ENCODE measurements around the gene STAG1.
"Not testable (repeated sequence)": the region's sequence is repeated elsewhere in the genome, so short reads cannot be mapped to it uniquely, and the experiment has no call there.

Gene STAG1

GRCh38 chr3:136722399-136722798 is 29.8 kb downstream of the STAG1 start:
- H3K23ac ChIP-seq (ENCODE audit: low read length); H3K9ac ChIP-seq (ENCODE audit: low read length); H4K8ac ChIP-seq (ENCODE audit: low read depth, low read length); H3K27me3 ChIP-seq (ENCODE audit: insufficient read depth, low read length, poor library complexity); H3K4ac ChIP-seq (ENCODE audit: low read depth, low read length); H3K18ac ChIP-seq (ENCODE audit: low read length); H3K56ac ChIP-seq (ENCODE audit: low read length); H3K27ac ChIP-seq (ENCODE audit: low read depth, low read length); H3K4me2 ChIP-seq (ENCODE audit: low read length); H2BK5ac ChIP-seq (ENCODE audit: low read length); DNase-seq; H3K36me3 ChIP-seq (ENCODE audit: control insufficient read depth, insufficient read depth, low read length); H4K5ac ChIP-seq (ENCODE audit: low read length); H2BK120ac ChIP-seq (ENCODE audit: low read depth, low read length); H2AK5ac ChIP-seq (ENCODE audit: low read length); H3K4me1 ChIP-seq (ENCODE audit: control insufficient read depth, low read depth, low read length); H3K4me3 ChIP-seq (ENCODE audit: low read length); H2BK15ac ChIP-seq (replicated peaks; ENCODE audit: low read depth): not testable (repeated sequence)
- no CpG with 5 or more reads among the region's 5 CpGs for WGBS (ENCODE audit: extremely low coverage, insufficient coverage, low lambda C conversion rate)
- Histone ChIP-seq H3K79me1 (ENCODE audit: low read length) (peaks cover 10% of the 10 kb centered on the region), H3K79me2 (ENCODE audit: control insufficient read depth, insufficient read depth, low read length) (peaks cover 18% of the 10 kb centered on the region)

- no peak overlapping the region for H4K8ac ChIP-seq (ENCODE audit: low read depth, low read length)
- H3K4me2 ChIP-seq (ENCODE audit: low read length), result no peak overlapping the region
- H2AK5ac ChIP-seq (ENCODE audit: low read length), result no peak overlapping the region
- H2BK120ac ChIP-seq (ENCODE audit: low read depth, low read length), result no peak overlapping the region
- H3K4me3 ChIP-seq (ENCODE audit: low read length), result no peak overlapping the region
- H3K56ac ChIP-seq (ENCODE audit: low read length), result no peak overlapping the region
- H3K18ac ChIP-seq (ENCODE audit: low read length), result no peak overlapping the region
- H2BK5ac ChIP-seq (ENCODE audit: low read length), result no peak overlapping the region
- H3K23ac ChIP-seq (ENCODE audit: low read length), result no peak overlapping the region
- H3K79me1 ChIP-seq (ENCODE audit: low read length), result peaks cover 5% of the 10 kb centered on the region
- no peak overlapping the region for H2BK15ac ChIP-seq (replicated peaks; ENCODE audit: low read depth)
- H3K4me1 ChIP-seq (ENCODE audit: control insufficient read depth, low read depth, low read length), result no peaks in the 10 kb centered on the region
- no peak for DNase-seq
- no peak overlapping the region for H3K27ac ChIP-seq (ENCODE audit: low read depth, low read length)
- no peaks in the 10 kb centered on the region for H3K27me3 ChIP-seq (ENCODE audit: insufficient read depth, low read length, poor library complexity)
- H3K36me3 ChIP-seq (ENCODE audit: control insufficient read depth, insufficient read depth, low read length), result no peaks in the 10 kb centered on the region
- H3K4ac ChIP-seq (ENCODE audit: low read depth, low read length), result no peak overlapping the region
- no peak overlapping the region for H4K5ac ChIP-seq (ENCODE audit: low read length)
- H3K9ac ChIP-seq (ENCODE audit: low read length), result no peak overlapping the region
- no CpG with 5 or more reads among the region's 5 CpGs for WGBS (ENCODE audit: extremely low coverage, insufficient coverage, low lambda C conversion rate)
- peaks cover 8% of the 10 kb centered on the region for H3K79me2 ChIP-seq (ENCODE audit: control insufficient read depth, insufficient read depth, low read length)
Measured at GRCh38 chr3:136720091-136720490, 32.1 kb downstream of the STAG1 start.

- no peak overlapping the region for H3K4me2 ChIP-seq (ENCODE audit: low read length)
- no peak for DNase-seq
- no peak overlapping the region for H4K8ac ChIP-seq (ENCODE audit: low read depth, low read length)
- H3K56ac ChIP-seq (ENCODE audit: low read length), result no peak overlapping the region
- H3K4me3 ChIP-seq (ENCODE audit: low read length), result no peak overlapping the region
- no peak overlapping the region for H3K4ac ChIP-seq (ENCODE audit: low read depth, low read length)
- H3K79me2 ChIP-seq (ENCODE audit: control insufficient read depth, insufficient read depth, low read length), result peaks cover 16% of the 10 kb centered on the region
- H3K36me3 ChIP-seq (ENCODE audit: control insufficient read depth, insufficient read depth, low read length), result no peaks in the 10 kb centered on the region
- no CpG with 5 or more reads among the region's 1 CpG for WGBS (ENCODE audit: extremely low coverage, insufficient coverage, low lambda C conversion rate)
- H2BK15ac ChIP-seq (replicated peaks; ENCODE audit: low read depth), result no peak overlapping the region
- H3K4me1 ChIP-seq (ENCODE audit: control insufficient read depth, low read depth, low read length), result no peaks in the 10 kb centered on the region
- H2BK120ac ChIP-seq (ENCODE audit: low read depth, low read length), result no peak overlapping the region
- no peak overlapping the region for H3K18ac ChIP-seq (ENCODE audit: low read length)
- H4K5ac ChIP-seq (ENCODE audit: low read length), result no peak overlapping the region
- H3K27me3 ChIP-seq (ENCODE audit: insufficient read depth, low read length, poor library complexity), result no peaks in the 10 kb centered on the region
- no peak overlapping the region for H3K27ac ChIP-seq (ENCODE audit: low read depth, low read length)
- H2BK5ac ChIP-seq (ENCODE audit: low read length), result no peak overlapping the region
- no peak overlapping the region for H3K23ac ChIP-seq (ENCODE audit: low read length)
- H3K79me1 ChIP-seq (ENCODE audit: low read length), result peaks cover 2% of the 10 kb centered on the region
- no peak overlapping the region for H3K9ac ChIP-seq (ENCODE audit: low read length)
- no peak overlapping the region for H2AK5ac ChIP-seq (ENCODE audit: low read length)
Measured at GRCh38 chr3:136716629-136717028, 35.5 kb downstream of the STAG1 start.

- Histone ChIP-seq H3K4me2 (ENCODE audit: low read length) (no peak overlapping the region), H4K5ac (ENCODE audit: low read length) (no peak overlapping the region), H3K4ac (ENCODE audit: low read depth, low read length) (no peak overlapping the region), H3K4me1 (ENCODE audit: control insufficient read depth, low read depth, low read length) (no peaks in the 10 kb centered on the region), H3K23ac (ENCODE audit: low read length) (no peak overlapping the region), H3K56ac (ENCODE audit: low read length) (no peak overlapping the region), H3K79me1 (ENCODE audit: low read length) (peaks cover 4% of the 10 kb centered on the region), H3K27ac (ENCODE audit: low read depth, low read length) (no peak overlapping the region), H3K36me3 (ENCODE audit: control insufficient read depth, insufficient read depth, low read length) (no peaks in the 10 kb centered on the region), H2AK5ac (ENCODE audit: low read length) (no peak overlapping the region), H3K9ac (ENCODE audit: low read length) (no peak overlapping the region), H2BK15ac (replicated peaks; ENCODE audit: low read depth) (no peak overlapping the region), H2BK120ac (ENCODE audit: low read depth, low read length) (no peak overlapping the region), H3K27me3 (ENCODE audit: insufficient read depth, low read length, poor library complexity) (no peaks in the 10 kb centered on the region), H2BK5ac (ENCODE audit: low read length) (no peak overlapping the region), H4K8ac (ENCODE audit: low read depth, low read length) (no peak overlapping the region), H3K18ac (ENCODE audit: low read length) (no peak overlapping the region), H3K79me2 (ENCODE audit: control insufficient read depth, insufficient read depth, low read length) (peaks cover 22% of the 10 kb centered on the region), H3K4me3 (ENCODE audit: low read length) (no peak overlapping the region)
- no CpG with 5 or more reads among the region's 6 CpGs for WGBS (ENCODE audit: extremely low coverage, insufficient coverage, low lambda C conversion rate)
- DNase-seq, result no peak
Measured at GRCh38 chr3:136714020-136714419, 38.2 kb downstream of the STAG1 start.

- no peak overlapping the region for H3K4me3 ChIP-seq (ENCODE audit: low read length)
- H3K79me1 ChIP-seq (ENCODE audit: low read length), result peaks cover 4% of the 10 kb centered on the region
- no peak overlapping the region for H4K5ac ChIP-seq (ENCODE audit: low read length)
- peaks cover 22% of the 10 kb centered on the region for H3K79me2 ChIP-seq (ENCODE audit: control insufficient read depth, insufficient read depth, low read length)
- H2BK15ac ChIP-seq (replicated peaks; ENCODE audit: low read depth), result no peak overlapping the region
- H3K56ac ChIP-seq (ENCODE audit: low read length), result no peak overlapping the region
- no peaks in the 10 kb centered on the region for H3K27me3 ChIP-seq (ENCODE audit: insufficient read depth, low read length, poor library complexity)
- no peaks in the 10 kb centered on the region for H3K4me1 ChIP-seq (ENCODE audit: control insufficient read depth, low read depth, low read length)
- H3K4me2 ChIP-seq (ENCODE audit: low read length), result no peak overlapping the region
- no peak overlapping the region for H3K9ac ChIP-seq (ENCODE audit: low read length)
- H3K4ac ChIP-seq (ENCODE audit: low read depth, low read length), result no peak overlapping the region
- H3K36me3 ChIP-seq (ENCODE audit: control insufficient read depth, insufficient read depth, low read length), result no peaks in the 10 kb centered on the region
- DNase-seq, result no peak
- no peak overlapping the region for H2BK5ac ChIP-seq (ENCODE audit: low read length)
- no peak overlapping the region for H4K8ac ChIP-seq (ENCODE audit: low read depth, low read length)
- H3K27ac ChIP-seq (ENCODE audit: low read depth, low read length), result no peak overlapping the region
- H2BK120ac ChIP-seq (ENCODE audit: low read depth, low read length), result no peak overlapping the region
- H3K23ac ChIP-seq (ENCODE audit: low read length), result no peak overlapping the region
- H2AK5ac ChIP-seq (ENCODE audit: low read length), result no peak overlapping the region
- WGBS (ENCODE audit: extremely low coverage, insufficient coverage, low lambda C conversion rate), result no CpG with 5 or more reads among the region's 6 CpGs
- H3K18ac ChIP-seq (ENCODE audit: low read length), result no peak overlapping the region
Measured at GRCh38 chr3:136712941-136713340, 39.2 kb downstream of the STAG1 start.

GRCh38 chr3:136711888-136712287 is 40.3 kb downstream of the STAG1 start:
- no CpG with 5 or more reads among the region's 9 CpGs for WGBS (ENCODE audit: extremely low coverage, insufficient coverage, low lambda C conversion rate)
- DNase-seq; H3K27ac ChIP-seq (ENCODE audit: low read depth, low read length); H2BK15ac ChIP-seq (replicated peaks; ENCODE audit: low read depth); H2BK120ac ChIP-seq (ENCODE audit: low read depth, low read length); H3K18ac ChIP-seq (ENCODE audit: low read length); H3K4ac ChIP-seq (ENCODE audit: low read depth, low read length); H4K8ac ChIP-seq (ENCODE audit: low read depth, low read length); H3K56ac ChIP-seq (ENCODE audit: low read length); H3K4me1 ChIP-seq (ENCODE audit: control insufficient read depth, low read depth, low read length); H4K5ac ChIP-seq (ENCODE audit: low read length); H3K4me2 ChIP-seq (ENCODE audit: low read length); H2AK5ac ChIP-seq (ENCODE audit: low read length); H3K9ac ChIP-seq (ENCODE audit: low read length); H2BK5ac ChIP-seq (ENCODE audit: low read length); H3K27me3 ChIP-seq (ENCODE audit: insufficient read depth, low read length, poor library complexity); H3K79me1 ChIP-seq (ENCODE audit: low read length); H3K36me3 ChIP-seq (ENCODE audit: control insufficient read depth, insufficient read depth, low read length); H3K23ac ChIP-seq (ENCODE audit: low read length); H3K4me3 ChIP-seq (ENCODE audit: low read length): not testable (repeated sequence)
- peaks cover 25% of the 10 kb centered on the region for H3K79me2 ChIP-seq (ENCODE audit: control insufficient read depth, insufficient read depth, low read length)
